Activated T-cell treated with anti-CD3 and anti-CD28 coated beads, Interleukin-2, amount 50 U/mL, for 4 hours (primary cell): ENCODE measurements around the gene PCBD2. TPM values are rescaled to one million over a fixed set of nuclear protein-coding genes. Genes with fewer than 3 reads are reported as not detected.

Source experiments
- ATAC-seq, 2 donors: fragments of 200-7000 bp; cut with Tn5 transposase; one replicate each; pipeline ENCODE4 v1.10.0; 2021
- DNase-seq: peaks from one replicate; pipeline ENCODE4 v3.0.0-alpha.2; 2020
- H3K27me3 Mint-ChIP-seq: one replicate; pipeline ENCODE4 v1.8.0; 2021; ENCODE audit warnings: low read depth, mixed read lengths
- H3K36me3 Mint-ChIP-seq: one replicate; pipeline ENCODE4 v1.8.0; 2022; ENCODE audit warnings: mixed read lengths; ENCODE audit not compliant: insufficient read depth
- H3K4me1 Mint-ChIP-seq: one replicate; pipeline ENCODE4 v1.8.0; 2021; ENCODE audit warnings: low read depth, mixed read lengths
- H3K4me3 Mint-ChIP-seq: one replicate; pipeline ENCODE4 v1.8.0; 2021; ENCODE audit warnings: mild to moderate bottlenecking, moderate library complexity, mixed read lengths
- H3K9me3 Mint-ChIP-seq: one replicate; pipeline ENCODE4 v1.8.0; 2021; ENCODE audit warnings: mixed read lengths
- total RNA-seq, 3 donors: library from RNA; stranded (reverse); gene quantifications; one replicate each; pipeline ENCODE4 v1.2.1, GENCODE V29; 2021

PCBD2 gene
- total RNA-seq, 3 donors from 2014 or later: 5.5 to 8.0 (median 6.6) TPM

- Mint-ChIP-seq H3K27me3 (no peaks in the 10 kb centered on the region), H3K36me3 (no peaks in the 10 kb centered on the region), H3K4me3 (no peak overlapping the region), H3K9me3 (no peaks in the 10 kb centered on the region), H3K4me1 (no peaks in the 10 kb centered on the region)
- DNase-seq: no peak
- no peak for ATAC-seq
Measured at GRCh38 chr5:135011355-135012032, 106.6 kb downstream of the PCBD2 start.

DNA sequence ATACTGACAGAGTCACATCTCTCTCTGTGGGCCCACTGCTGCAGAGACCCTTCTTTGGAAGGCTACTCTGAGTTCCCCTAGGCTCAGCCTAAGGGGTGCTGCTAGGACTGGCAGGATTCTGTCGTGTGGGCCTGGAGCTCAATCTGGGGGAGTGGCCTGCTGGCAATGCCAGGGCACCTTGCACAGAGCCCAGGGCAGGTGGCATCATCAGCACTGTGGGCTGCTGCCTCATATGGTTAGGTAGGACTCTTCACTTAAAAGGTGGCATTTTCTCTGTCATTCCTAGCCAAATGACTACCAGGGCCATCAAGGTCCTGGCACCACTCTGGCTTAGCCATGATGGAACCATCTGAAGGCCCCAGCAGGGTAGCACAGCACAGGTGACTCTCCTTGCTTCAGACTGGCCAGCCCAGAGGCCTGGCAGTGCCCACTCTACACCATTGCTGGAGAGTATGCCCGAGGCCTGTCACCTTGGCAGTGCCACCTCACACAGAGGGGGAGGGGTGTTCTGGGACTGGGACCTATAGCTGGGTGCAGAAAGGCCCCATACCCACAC lies 107.2 kb downstream of the PCBD2 start:
- Mint-ChIP-seq H3K27me3 (no peaks in the 10 kb centered on the region), H3K36me3 (no peaks in the 10 kb centered on the region), H3K4me1 (no peaks in the 10 kb centered on the region), H3K4me3 (no peak overlapping the region), H3K9me3 (no peaks in the 10 kb centered on the region)
- no peak for ATAC-seq
- DNase-seq: no peak

Other genes starting within 250 kb of the PCBD2 start
- 10 to 100 TPM; 21.7 to 24.5 (median 23.1) TPM for gene CAMLG, start 166.6 kb upstream of the PCBD2 start, total RNA-seq
- 10 to 100 TPM; 70.9 to 80.8 (median 72.2) TPM for gene DDX46, start 146.4 kb upstream of the PCBD2 start, total RNA-seq
- gene C5orf24, start 59.2 kb upstream of the PCBD2 start, total RNA-seq: 10 to 100 TPM; 19.2 to 25.4 (median 23.7) TPM
- 10 to 100 TPM; 39.5 to 47.4 (median 40.1) TPM for gene TXNDC15, start 30.8 kb upstream of the PCBD2 start, total RNA-seq
- under 1 TPM; 0.16 to 0.63 (median 0.38) TPM for gene CATSPER3, start 62.8 kb downstream of the PCBD2 start, total RNA-seq
- gene PITX1, start 129.1 kb downstream of the PCBD2 start, total RNA-seq: under 1 TPM in 2 of 3 donors, not detected in 1; 0.37 to 0.43 TPM